ENCODE results near the gene CACNG4.

The CACNG4 gene

DNA sequence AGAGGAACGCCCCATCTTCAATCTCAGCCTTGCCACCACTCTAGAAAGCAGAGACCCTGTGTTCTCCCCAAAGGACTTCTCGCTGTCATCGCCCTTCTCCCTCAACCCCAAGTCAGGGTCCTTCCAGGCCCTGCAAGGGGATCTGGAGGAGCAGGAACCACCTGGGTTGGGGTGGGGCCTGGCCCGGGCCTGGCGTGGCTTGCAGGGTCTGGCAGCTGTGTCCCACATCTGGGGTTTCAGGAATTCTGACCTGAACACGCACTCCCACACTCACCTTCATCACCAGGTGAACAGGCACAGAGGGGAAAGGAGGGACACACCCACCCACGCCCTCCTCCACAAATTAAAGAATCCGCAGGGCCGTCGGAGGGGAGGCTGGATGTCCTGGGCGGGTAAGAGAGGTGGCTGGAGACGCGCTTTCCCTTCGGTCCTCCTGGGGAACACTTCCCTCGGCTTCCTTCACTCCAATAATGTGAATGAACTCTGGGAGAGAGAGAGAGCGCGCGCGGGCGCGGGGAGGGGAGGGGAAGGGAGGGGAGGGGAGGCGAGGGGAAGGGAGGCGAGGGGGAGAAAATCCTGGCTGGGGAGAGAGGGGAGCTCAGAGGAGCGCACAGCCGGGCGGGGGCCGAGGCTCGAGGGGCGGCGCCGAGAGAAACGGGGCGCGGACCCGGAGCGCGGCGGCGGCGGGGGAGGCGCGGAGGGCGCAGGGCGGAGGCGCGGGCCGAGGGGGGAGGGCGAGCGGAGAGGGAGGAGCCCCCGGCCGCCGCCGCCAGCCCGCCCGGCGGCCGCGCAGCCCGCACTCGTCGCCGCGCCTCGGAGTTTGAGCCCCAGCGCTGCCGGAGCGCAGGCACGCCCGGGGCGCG lies at the start of gene CACNG4:
CACNG4 (plus strand) TSS at position 799 of the 863 bp plus-strand sequence. CDS start 205 bp downstream, outside the sequence.
- DNase-seq = no peak

DNA sequence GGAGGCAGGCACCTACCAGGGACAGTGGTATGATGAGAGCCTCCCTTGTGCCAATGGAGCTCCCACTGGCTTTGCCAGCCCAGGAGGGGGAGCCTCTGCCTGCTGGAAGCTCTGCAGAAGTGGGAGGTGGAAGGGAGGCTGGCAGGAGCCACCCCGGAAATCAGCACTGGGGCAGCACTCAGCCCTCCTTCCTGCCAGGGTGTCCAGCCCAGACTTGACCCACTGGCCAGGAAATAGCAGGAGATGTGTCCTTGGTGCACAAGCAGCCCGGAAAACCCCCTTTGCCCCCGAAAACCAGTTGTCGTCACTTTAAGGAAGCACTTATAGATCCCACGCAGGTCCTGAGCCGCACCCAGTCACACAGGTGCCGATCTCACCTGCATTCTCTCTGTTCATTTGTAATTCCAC lies 49.3 kb upstream of the CACNG4 start:
- no peak for DNase-seq

DNA sequence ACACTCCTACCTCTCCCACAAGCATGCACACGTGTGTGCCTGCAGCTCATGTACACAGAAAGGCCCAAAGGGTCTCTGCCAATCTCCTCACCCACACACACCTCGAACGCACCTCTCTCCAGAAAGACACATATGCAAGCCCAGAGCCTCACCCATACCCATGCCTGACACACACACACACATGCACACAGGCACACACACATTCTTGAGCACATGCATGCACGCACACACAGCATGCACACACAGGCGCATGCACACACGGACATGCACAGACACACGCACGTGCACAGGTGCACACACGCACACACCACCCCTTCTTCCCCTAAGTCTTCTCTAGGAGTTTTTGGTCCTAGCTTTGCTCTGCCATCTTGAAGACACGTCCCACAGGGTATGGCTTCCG lies 48.7 kb upstream of the CACNG4 start:
- DNase-seq = no peak

DNA sequence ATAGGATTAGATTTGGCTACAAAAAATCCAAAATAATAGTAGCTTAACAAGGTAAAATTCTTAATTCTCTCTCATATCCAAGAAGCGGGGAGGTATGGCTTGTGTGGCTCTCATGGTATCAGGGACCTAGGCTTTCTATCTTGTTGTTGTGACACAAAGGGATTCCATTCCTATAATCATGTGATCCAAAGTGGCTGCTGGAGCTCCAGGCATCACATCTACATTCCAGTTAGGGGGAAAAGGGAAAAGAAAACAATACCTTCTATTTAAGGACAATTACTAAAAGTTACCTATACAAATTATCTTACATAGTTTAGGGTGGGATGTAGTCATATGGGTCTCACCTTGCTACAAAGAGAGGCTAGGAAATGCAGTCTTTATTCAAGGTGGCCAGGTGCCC lies 47.6 kb upstream of the CACNG4 start:
- DNase-seq = no peak

DNA sequence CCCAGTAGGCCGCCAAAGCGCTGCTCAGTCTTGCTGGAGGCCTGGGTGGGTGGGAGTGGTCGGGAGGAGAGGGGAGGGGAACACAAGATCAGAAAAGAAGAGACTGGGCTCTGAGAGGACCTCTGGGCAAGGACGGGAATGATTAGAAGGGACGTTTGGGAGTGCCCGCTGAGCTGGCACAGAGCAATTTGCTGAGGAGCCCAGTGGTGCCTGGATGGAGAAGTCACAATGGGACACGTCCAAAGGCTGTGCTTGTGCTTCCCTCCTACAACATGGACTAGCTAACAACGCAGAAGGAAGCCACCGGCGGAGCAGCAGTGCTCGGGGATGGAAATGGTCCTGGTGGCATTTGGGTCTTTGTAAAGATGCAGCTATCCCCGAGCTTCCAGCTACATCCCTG lies 45.6 kb upstream of the CACNG4 start:
- no peak for DNase-seq

DNA sequence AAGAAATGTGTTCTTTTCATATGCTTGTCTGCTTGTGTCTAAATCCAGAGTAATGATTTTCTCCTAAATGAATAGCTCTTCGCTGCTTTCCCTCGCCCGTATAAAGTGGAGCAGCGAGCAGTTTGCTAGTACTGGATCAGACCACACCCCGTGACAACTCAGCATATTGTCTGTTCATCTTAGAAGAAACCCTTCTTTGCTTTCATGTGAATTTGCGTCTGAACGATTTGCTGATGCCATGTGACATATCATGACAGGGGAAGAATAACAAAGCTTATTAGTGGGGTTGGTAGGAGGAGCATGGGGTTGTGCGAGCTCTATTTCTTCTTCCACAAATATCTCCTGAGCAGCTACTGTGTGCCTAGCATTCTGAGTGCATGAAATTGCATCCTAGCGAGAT lies 44.1 kb upstream of the CACNG4 start:
- no peak for DNase-seq

DNA sequence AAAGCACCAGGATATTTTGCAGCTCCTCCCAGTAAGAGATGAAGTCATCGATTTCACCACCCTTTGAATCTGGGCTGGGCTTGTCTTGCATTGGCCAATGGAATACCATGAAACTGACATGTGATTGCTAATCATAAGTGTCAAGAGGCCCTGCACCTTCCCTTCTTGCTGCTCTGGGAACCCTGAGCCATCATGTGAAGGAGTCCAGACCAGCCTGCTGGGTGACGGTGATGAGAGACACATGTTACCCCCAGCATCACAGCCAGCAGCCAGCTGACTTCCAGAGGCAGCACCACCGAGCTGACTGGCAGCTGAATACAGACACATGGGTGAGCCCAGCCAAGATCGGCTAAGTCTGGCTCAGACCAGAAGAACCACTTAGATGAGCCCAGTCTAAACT lies 43.6 kb upstream of the CACNG4 start:
- DNase-seq = no peak

DNA sequence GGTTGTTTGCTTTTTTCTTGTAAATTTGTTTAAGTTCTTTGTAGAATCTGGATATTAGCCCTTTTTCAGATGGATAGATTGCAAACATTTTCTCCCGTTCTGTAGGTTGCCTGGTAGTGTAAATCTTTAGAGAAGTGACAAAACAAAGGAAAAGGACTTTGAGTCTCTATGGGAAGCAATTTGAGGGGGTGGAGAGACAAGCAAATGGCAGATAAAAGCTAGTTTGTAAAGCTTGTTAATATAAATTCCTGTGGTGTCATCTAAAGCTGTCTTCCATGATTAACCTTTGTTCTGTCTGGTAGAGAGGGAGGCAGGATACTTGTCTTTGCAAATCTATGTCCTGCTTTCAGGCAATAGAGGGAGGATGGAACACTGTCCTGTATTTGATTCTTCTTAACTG lies 40.6 kb upstream of the CACNG4 start:
- no peak for DNase-seq

DNA sequence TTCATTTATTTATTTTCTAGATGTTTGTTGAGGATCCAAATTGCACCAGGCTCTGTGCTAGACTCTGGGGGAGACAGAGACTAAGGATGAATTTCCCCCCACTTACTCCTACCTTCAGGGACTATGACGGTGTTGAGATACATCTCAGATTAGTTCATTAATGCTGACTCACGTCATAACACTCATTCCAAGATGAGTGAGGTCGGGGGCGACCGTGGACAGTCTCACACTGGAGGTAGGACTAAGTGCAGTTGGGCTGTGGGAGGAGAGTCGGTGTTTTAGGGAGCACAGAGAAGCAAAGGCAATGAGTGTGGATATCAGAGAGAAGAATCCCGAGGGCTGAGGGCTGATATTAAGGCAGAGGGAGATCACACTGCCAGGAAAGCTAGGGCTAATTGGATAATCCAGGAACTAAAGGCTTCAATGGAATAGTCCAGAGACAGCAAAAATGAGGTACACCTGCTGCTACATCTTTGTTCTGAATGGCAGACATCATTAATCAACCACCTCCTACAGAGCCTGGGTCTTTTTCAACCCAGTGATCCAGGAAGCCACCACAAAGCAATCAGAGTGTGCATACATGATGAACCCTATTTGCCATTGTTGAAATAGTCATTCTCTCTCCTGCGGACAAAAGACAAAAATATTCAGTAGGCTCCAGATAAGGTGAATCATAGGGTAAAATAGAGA lies 38.6 kb upstream of the CACNG4 start:
- DNase-seq = no peak

DNA sequence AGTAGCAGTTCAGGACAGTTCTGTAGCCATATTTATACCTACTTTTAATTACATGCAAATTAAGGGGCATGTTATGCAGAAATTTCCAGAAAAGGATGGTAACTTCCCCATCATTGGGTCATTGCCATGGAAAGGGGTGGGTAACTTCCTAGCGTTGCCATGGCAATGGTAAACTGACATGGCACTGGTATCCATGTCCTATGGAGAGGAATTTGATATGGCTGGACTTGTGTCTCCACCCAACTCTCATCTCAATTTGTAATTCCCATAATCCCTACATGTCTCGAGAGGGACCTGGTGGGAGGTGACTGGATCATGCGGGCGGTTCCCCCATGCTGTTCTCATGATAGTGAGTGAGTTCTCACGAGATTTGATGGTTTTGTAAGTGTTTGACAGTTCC lies 35.6 kb upstream of the CACNG4 start:
- no peak for DNase-seq

DNA sequence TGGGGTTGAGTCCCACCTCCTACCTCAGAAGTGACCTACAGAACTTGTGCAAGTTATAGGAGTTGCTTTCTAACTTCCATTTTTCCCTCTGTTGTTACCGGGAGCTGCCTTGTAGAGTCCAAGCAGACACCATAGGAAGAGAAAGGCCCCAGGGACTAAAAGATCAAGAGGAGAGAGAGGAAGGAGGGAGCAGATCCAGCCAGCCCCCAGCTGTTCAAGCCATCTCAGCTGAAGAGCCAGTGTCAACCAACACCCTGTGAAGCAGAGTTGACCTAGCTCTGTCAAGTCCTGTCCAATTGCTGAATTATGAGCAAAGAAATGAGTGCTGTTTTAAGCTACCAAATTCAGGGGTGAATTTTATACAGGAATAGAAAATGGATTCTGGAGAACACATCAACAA lies 34.9 kb upstream of the CACNG4 start:
- DNase-seq = no peak

DNA sequence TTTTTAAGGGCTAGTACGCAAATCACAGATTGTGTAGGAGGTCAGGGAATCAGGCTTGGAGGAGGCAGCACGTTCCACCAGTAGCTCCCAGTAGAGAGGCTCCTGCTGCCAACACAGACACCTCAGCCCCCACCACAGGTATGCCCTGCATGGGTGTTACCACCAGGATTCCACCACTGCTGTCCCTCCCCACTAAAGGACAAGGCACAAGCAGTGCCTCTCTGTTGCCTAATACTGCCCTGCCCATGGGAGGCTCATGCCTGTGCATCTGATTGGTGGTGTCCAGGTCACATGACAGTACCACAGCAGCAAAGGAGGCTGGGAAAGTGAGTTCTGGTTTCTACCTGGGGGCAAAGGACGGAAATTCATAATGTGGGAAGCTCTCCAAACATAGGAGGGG lies 33.6 kb upstream of the CACNG4 start:
- no peak for DNase-seq

DNA sequence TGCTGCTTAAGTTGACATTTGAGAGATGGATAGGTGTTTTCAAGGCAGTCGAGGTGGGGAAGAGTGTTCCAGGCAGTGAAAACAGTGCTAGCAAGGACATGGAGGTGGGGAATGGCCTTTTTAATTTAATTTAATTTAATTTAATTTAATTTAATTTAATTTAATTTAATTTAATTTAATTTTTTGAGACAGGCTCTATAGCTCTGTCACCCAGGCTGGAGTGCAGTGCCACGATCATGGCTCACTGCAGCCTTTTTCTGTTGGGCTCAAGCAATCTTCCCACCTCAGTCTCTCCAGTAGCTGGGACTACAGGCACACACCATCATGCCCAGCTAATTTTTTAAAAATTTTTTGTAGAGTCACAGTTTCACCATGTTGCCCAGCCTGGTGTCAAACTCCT lies 32.2 kb upstream of the CACNG4 start:
- DNase-seq = no peak

DNA sequence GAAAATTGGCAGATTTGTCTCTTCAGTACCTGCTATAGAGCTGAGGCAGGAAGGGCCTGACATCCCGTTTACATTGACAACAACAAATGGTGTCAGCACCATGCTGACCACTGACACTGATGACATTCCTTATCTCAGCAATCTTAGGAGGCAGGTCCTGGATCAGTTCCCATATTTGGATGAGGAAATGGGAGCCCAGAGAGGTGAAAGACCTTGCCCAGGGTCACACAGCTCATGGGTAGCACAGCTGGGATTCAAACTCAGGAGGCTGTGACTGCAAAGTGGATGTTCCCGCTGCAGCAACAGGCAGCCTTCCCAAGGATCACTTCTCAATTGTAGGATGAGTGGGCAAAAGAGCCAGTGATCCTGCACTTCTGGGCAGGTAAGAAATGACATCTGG lies 30.5 kb upstream of the CACNG4 start:
- DNase-seq = no peak

DNA sequence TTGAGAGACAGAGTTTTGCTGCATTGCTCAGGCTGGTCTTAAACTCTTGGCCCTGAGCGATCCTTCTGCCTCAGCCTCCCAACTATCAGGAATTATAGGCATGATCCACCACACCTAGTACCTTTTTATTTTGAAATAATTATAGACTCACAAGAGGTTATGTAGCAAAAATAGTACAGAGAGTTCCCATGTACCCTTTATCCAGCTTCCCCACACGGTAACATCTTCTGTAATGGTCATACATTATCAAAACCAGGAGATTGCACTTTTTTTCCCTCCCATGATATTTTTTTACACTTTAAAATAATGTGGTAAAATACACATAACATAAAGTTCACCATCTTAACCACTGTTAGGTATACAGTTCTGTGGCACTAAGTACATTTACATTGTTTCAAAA lies 28.8 kb upstream of the CACNG4 start:
- no peak for DNase-seq

DNA sequence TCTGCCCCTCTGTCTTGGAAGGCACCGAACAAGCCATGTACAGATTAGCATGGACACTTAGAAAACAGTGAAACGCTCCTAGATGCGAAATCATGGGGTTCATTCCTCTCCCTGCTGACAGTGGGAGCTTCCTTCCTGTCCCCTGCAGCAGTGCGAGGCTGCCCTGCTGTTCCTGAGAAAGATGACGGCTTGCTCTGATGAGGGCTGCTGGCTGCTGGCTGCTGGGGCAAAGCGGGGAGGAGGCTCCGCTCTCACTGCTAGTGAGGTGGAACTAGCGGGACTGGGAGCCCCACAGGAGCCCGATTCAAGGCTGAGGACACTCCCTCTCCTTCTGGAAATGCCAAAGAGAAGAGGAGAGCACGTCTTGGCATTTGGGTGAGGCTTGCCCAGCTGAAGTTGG lies 25.9 kb upstream of the CACNG4 start:
- DNase-seq = no peak

DNA sequence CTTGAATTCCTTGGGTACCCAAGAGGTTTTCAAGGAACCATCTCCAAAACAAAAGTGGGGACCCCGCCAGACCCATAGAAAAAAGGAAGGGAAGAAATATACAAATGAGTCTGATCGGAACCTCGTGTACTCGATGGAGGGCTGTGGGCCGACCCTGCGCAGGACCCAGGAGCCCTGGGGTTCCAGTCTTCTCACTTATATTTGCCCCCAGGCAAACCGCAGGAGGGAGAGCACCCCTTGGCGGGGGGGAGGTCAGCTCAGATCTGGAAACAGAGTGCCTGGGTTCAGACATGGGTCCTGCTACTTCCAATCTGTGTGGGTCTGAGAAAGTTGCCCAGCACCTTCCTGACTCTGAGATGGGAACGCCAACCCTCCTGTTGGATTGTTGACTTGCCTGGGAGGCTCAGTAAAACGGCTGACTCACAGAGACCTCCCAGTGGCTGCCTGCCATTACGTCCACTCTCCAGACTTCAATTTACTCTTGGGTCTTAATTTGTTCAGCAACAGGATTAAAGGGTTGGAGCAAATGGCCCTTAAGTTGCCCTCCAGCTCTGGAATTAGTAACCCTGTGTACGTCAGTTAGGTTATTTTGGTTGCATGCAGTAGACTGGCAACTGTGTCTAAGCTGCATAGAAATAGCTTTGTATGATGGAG lies 24.9 kb upstream of the CACNG4 start:
- DNase-seq = no peak

DNA sequence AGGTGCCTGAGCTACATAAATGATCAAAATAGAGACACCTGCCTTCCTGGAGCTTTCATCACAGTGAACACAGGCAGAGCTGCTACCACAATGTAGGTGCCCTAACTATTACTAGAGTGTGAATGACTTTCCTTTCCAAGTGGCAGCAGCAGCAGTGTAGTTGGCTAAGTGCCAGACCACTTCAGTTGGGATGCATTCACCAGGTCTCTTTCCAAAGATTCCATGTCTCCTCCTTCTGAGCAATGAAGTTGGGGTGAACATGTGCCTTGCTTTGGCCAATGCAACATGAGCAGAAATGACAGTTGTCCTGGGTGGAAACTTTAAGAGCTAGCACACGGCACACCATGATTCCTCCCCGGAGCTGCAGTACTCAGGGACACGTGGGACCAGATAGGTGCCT lies 23.3 kb upstream of the CACNG4 start:
- DNase-seq = no peak

DNA sequence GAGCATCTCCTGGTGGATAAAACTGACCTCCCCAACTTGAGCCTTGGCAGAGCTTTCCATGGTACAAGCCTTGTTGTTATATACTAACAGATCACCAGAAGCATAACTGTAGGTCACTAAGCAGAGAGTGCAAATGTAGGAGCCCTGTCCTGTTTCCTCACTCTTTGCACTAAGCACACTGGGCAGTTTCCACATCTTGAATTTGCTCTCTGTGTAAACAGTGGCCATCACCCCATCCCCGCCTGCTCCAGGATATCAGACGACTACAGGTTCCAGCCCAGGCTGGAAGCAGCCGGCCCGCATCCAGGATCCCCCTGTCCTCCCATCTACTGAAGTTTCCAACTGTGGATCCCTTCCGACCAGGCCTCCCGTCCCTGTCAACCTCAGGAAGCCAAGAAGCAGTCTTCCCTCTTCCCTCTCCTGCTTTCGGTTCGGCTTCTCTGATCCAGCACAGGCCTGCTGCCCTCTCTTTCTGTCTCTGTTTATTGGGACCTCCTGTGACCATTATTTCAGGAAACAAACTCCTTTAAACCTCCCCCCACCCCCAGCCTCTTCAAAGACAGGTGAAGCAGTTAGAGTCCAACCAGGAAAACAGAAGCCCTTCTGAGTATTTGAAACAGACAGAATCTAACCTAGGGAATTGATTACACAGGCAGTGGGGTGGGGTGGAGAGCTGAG lies 22.6 kb upstream of the CACNG4 start:
- DNase-seq = no peak

DNA sequence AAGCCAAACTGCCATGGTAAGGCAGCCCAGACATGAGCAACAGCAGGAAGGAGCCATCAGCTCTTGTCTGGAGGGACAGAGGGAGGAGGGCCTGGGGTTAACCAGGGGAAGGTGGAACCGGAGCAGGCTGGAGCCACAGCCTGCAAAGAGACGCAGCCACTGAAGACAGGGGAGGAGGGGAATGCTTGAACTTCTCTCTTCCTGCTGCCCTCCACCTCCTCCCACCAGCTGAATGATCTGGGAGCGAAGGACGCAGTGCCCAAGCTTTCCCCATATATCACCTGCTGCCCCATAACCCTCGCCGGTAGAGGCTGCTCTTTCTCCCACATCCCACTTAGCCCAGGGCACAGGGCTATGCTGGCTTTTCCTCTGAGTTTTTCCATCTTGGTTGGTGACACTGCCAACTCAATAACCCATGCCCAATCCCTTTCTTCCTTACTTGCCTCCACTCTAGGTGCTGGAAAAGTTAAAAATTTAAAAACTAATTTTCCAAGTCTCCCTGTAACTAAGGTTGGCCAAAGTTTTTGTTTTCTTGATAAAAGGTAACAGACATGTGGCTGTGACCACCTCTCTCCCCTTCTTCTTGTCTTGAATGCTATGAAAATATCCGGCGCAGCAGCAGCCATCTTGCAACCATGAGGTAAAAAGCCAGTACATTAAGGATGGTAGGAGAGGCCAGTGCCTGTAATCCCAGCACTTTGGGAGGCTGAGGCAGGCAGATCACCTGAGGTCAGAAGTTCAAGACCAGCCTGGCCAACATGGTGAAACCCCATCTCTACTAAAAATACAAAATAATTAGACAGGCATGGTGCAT lies 21.8 kb upstream of the CACNG4 start:
- no peak for DNase-seq

DNA sequence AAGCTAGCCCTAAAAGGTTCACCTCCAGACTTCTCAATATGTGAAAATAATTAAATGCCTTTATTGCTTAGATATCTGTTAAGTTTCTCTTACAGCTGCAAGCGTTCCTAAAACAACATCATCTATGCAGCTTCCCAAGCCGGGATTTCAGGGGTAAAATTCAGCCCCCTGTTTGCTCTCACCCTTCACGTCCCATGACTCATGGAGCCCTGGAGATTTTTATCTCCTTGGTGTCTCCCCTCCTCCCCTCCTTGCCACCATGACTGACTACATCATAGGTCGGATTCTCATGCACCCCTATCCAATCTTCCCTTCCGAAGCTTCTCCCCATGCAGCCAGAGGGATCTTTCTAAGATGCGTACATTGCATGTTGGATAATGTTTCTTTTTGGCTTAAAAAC lies 21.0 kb upstream of the CACNG4 start:
- DNase-seq = no peak

DNA sequence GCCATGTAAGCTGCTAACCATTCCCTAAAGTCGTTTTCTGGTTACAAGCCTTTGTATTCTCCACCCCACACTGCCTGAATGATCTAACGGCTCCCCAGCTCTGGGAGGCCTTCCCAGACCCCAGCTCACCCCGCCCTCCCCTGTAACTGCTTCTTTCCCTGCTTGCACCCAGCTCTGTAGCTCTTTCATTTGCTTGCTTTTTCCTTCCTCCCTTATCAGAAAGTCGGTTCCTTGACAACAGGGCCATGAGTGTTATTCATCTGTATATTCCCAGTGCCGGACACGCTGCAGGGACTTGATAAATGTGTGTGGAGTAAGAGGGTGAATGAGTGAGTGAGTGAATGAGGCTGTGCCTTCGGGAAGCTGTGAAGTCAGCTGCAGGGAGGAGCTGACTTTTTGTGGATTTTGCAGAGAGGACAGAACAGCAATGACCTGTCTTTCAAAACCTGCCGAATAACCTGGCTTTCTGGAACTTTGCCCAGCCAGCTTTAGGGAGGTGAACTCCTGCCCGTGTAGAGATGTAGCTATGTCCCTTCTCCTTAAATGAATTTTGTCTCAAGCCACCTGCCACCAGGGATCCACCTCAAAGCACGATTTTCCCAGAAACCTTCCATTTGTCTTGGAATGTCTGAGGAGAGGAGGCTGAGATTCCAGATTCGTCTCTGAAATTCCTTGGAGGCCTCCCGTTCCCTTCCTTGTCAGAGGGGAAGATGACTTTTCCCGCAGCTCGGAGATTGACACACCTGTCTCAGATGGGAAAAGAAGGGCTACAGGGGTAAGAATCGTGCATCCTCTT lies 20.0 kb upstream of the CACNG4 start:
- DNase-seq = no peak
